ENCODE data around the gene PRAC2.

Gene PRAC2

DNA sequence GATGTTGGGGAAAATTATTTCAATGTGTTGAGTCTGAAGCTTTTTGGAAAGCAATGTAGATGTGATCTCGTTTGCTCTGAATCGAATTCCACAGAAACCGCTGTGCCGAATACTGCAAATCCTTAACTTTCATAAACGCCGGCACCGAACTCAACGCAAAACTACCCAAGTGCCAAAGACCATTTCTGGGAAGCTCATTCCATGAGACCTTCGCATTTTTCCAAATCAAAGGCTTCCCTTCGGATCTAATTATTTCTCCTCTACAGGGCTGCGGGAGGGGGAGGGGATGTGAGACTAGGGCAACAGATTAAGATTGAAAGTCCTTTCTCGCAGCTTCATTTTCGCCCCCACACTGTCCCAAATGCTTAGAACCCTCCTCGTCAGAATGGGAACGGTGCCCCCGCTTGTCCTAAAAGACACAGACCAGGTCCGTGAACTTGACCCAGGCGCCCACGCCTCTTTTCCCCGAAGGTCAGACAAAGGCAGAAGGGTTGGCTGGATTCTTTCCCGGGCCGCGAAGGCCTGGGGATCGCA lies 4.7 kb upstream of the PRAC2 start:
- TF ChIP-seq TCF4 (CRISPR knock-in tag; IDR thresholded peaks at IDR 0.05; ENCODE audit: borderline replicate concordance) (no peak), PATZ1 (CRISPR knock-in tag; IDR thresholded peaks at IDR 0.05; ENCODE audit: borderline replicate concordance) (no peak), ESRRG (CRISPR knock-in tag; IDR thresholded peaks at IDR 0.05) (no peak), CSDC2 (CRISPR knock-in tag; IDR thresholded peaks at IDR 0.05) (no peak), RARB (CRISPR knock-in tag; IDR thresholded peaks at IDR 0.05) (no peak), ZNF565 (CRISPR knock-in tag; conservative IDR thresholded peaks at IDR 0.05; ENCODE audit: low read depth) (no peak), ARNTL (CRISPR knock-in tag; IDR thresholded peaks at IDR 0.05; ENCODE audit: borderline replicate concordance, low read depth) (no peak), ZFP30 (CRISPR knock-in tag; IDR thresholded peaks at IDR 0.05) (no peak), BACH2 (CRISPR knock-in tag; IDR thresholded peaks at IDR 0.05; ENCODE audit: borderline replicate concordance) (no peak), POU6F1 (CRISPR knock-in tag; IDR thresholded peaks at IDR 0.05; ENCODE audit: borderline replicate concordance, low read depth) (no peak), ZNF70 (CRISPR knock-in tag; IDR thresholded peaks at IDR 0.05) (no peak), OSR1 (CRISPR knock-in tag; IDR thresholded peaks at IDR 0.05) (no peak), ZFP3 (CRISPR knock-in tag; IDR thresholded peaks at IDR 0.05) (no peak), GLIS3 (CRISPR knock-in tag; IDR thresholded peaks at IDR 0.05) (no peak), PPARA (CRISPR knock-in tag; IDR thresholded peaks at IDR 0.05; ENCODE audit: borderline replicate concordance) (no peak), ISL1 (CRISPR knock-in tag; IDR thresholded peaks at IDR 0.05) (no peak)
- TF ChIP-seq, protein P1, sequence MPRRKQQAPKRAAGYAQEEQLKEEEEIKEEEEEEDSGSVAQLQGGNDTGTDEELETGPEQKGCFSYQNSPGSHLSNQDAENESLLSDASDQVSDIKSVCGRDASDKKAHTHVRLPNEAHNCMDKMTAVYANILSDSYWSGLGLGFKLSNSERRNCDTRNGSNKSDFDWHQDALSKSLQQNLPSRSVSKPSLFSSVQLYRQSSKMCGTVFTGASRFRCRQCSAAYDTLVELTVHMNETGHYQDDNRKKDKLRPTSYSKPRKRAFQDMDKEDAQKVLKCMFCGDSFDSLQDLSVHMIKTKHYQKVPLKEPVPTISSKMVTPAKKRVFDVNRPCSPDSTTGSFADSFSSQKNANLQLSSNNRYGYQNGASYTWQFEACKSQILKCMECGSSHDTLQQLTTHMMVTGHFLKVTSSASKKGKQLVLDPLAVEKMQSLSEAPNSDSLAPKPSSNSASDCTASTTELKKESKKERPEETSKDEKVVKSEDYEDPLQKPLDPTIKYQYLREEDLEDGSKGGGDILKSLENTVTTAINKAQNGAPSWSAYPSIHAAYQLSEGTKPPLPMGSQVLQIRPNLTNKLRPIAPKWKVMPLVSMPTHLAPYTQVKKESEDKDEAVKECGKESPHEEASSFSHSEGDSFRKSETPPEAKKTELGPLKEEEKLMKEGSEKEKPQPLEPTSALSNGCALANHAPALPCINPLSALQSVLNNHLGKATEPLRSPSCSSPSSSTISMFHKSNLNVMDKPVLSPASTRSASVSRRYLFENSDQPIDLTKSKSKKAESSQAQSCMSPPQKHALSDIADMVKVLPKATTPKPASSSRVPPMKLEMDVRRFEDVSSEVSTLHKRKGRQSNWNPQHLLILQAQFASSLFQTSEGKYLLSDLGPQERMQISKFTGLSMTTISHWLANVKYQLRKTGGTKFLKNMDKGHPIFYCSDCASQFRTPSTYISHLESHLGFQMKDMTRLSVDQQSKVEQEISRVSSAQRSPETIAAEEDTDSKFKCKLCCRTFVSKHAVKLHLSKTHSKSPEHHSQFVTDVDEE (CRISPR knock-in tag; IDR thresholded peaks at IDR 0.05), result no peak
- TF ChIP-seq, protein P2, sequence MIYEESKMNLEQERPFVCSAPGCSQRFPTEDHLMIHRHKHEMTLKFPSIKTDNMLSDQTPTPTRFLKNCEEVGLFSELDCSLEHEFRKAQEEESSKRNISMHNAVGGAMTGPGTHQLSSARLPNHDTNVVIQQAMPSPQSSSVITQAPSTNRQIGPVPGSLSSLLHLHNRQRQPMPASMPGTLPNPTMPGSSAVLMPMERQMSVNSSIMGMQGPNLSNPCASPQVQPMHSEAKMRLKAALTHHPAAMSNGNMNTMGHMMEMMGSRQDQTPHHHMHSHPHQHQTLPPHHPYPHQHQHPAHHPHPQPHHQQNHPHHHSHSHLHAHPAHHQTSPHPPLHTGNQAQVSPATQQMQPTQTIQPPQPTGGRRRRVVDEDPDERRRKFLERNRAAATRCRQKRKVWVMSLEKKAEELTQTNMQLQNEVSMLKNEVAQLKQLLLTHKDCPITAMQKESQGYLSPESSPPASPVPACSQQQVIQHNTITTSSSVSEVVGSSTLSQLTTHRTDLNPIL (CRISPR knock-in tag; IDR thresholded peaks at IDR 0.05; ENCODE audit: low read depth), result no peak
- ATAC-seq, result no peak

DNA sequence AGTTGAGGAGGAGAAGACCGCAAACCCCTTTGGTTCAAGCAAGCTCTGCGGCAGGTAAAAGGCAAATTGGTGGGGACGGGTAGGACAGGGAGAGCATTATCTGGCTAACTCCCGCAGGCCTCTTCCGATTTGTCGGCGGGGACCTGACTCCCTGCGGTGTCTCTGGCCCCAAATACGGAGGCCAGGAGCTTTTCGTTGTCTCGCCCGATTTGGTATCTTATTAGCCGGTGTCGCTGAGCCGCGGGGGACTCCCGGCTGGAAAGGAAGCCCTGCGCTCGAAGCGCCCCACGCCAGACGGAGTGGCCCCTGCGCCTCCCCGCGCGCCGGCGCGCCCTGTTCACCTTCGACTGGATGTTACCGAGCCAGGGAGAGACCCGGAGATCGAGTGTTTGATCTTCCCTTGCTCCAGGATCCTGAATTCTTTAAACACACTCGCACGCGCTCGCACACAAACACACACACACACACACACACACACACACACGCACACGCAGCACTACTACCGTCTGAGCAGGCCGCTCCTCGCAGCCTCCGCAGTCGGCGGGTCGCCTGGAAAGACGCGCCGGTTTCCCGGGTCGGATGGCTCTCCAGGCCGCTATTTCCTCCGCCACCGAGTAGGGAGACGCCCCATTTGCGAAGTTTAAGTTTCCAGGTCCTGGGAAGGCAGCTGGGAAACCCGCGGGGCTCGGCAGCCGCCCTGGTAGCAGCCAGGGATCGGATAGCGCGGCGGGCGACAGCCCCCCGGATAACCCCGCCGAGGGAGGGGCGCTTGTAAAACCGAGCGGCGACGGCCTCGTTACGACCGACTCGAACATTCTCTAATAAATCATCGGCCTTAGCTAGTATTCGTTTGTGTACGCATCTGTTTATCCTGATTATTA lies 4.0 kb upstream of the PRAC2 start:
- TF ChIP-seq SNAI2 (CRISPR knock-in tag; IDR thresholded peaks at IDR 0.05) (no peak), CSDC2 (CRISPR knock-in tag; IDR thresholded peaks at IDR 0.05) (no peak), ARNTL (CRISPR knock-in tag; IDR thresholded peaks at IDR 0.05; ENCODE audit: borderline replicate concordance, low read depth) (no peak), ZFP3 (CRISPR knock-in tag; IDR thresholded peaks at IDR 0.05) (no peak), GLIS3 (CRISPR knock-in tag; IDR thresholded peaks at IDR 0.05) (no peak)
- no peak for ATAC-seq

DNA sequence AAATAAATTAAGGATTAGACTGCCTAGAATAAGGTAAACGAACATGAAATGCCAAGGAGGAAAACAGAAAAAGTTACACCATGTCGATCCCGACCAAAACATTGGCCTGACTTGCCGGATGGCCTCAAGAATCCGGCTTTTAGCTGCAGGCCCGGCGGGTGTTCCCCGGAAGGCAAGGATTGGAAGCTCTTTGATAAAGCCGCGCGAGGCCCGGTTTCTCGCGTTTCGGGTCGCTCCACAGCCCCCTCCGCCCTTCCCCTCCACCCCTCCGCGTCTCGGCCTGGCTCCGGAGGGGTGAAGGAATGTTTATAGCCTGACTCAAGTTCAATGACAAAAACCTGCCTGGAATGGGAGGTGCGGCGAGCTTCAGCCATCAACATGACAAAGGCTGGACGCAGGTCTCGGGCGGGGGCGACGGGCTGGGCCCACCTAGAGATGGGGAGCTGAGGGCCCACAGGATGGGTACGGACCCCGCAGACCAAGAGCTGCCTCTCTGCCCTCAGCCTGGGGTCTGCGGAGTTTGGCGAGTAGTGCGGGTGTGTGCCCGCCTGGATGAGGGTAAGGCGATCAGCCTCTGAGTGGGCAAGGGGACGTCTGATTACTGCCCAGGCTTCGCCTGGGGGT lies 3.2 kb upstream of the PRAC2 start:
- no peak for ATAC-seq

More for the DNA sequence above, 3.2 kb upstream of the PRAC2 start:
- TF ChIP-seq POU6F1 (CRISPR knock-in tag; IDR thresholded peaks at IDR 0.05; ENCODE audit: borderline replicate concordance, low read depth) (no peak), ZFP30 (CRISPR knock-in tag; IDR thresholded peaks at IDR 0.05) (no peak), TOX (CRISPR knock-in tag; IDR thresholded peaks at IDR 0.05; ENCODE audit: borderline replicate concordance) (no peak), OSR1 (CRISPR knock-in tag; IDR thresholded peaks at IDR 0.05) (no peak), RARB (CRISPR knock-in tag; IDR thresholded peaks at IDR 0.05) (no peak), ZNF70 (CRISPR knock-in tag; IDR thresholded peaks at IDR 0.05) (no peak), ARNTL (CRISPR knock-in tag; IDR thresholded peaks at IDR 0.05; ENCODE audit: borderline replicate concordance, low read depth) (no peak), CSDC2 (CRISPR knock-in tag; IDR thresholded peaks at IDR 0.05) (no peak), ESRRG (CRISPR knock-in tag; IDR thresholded peaks at IDR 0.05) (no peak), ISL1 (CRISPR knock-in tag; IDR thresholded peaks at IDR 0.05) (no peak), BACH2 (CRISPR knock-in tag; IDR thresholded peaks at IDR 0.05; ENCODE audit: borderline replicate concordance) (no peak)
- TF ChIP-seq, protein P1 (CRISPR knock-in tag; IDR thresholded peaks at IDR 0.05), result no peak
